Mammary epithelial cell (primary cell): ENCODE measurements around the gene RPL27.
"Not testable (repeated sequence)": the region's sequence is repeated elsewhere in the genome, so short reads cannot be mapped to it uniquely, and the experiment has no call there.

Experiments
- EZH2 ChIP-seq: IDR thresholded peaks from 2 replicates; pipeline ENCODE4 v1.6.1; 2012; ENCODE audit warnings: low read length, inconsistent platforms, borderline replicate concordance
- TF ChIP-seq, protein P1 (sequence below), 2 donors: IDR thresholded peaks in 1 of 2; conservative IDR thresholded peaks in 1 of 2; 2 replicates each; pipeline ENCODE4 v1.5.1; 2011 to 2012; ENCODE audit warnings: inconsistent platforms in 2 of 2, low read length in 2 of 2, mild to moderate bottlenecking in 2 of 2, control low read depth in 1 of 2, low read depth in 1 of 2; ENCODE audit not compliant: insufficient read depth in 1 of 2; ENCODE audit errors: extremely low read depth in 1 of 2

- TF ChIP-seq, protein P1, sequence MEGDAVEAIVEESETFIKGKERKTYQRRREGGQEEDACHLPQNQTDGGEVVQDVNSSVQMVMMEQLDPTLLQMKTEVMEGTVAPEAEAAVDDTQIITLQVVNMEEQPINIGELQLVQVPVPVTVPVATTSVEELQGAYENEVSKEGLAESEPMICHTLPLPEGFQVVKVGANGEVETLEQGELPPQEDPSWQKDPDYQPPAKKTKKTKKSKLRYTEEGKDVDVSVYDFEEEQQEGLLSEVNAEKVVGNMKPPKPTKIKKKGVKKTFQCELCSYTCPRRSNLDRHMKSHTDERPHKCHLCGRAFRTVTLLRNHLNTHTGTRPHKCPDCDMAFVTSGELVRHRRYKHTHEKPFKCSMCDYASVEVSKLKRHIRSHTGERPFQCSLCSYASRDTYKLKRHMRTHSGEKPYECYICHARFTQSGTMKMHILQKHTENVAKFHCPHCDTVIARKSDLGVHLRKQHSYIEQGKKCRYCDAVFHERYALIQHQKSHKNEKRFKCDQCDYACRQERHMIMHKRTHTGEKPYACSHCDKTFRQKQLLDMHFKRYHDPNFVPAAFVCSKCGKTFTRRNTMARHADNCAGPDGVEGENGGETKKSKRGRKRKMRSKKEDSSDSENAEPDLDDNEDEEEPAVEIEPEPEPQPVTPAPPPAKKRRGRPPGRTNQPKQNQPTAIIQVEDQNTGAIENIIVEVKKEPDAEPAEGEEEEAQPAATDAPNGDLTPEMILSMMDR (conservative IDR thresholded peaks at IDR 0.05 in 1 of 2, IDR thresholded peaks at IDR 0.05 in 1 of 2; ENCODE audit: extremely low read depth in 1 of 2, insufficient read depth in 1 of 2, low read depth in 1 of 2, low read length in 2 of 2), result not testable (repeated sequence)
- not testable (repeated sequence) for TF ChIP-seq EZH2
These were observed 2.7 kb downstream of the RPL27 start for GRCh38 chr17:43000894-43001293.
